GM03348 (cell line): ENCODE results near the gene FAM118A.
"Not testable (repeated sequence)": the region's sequence is repeated elsewhere in the genome, so short reads cannot be mapped to it uniquely, and the experiment has no call there.

ENCODE experiments used
- DNase-seq: peaks from one replicate; pipeline ENCODE4 v3.0.0; 2012; ENCODE audit warnings: low spot score

The FAM118A gene

GRCh38 chr22:45331486-45331885 lies 21.8 kb downstream of the FAM118A start:
- no peak for DNase-seq

- no peak for DNase-seq
Measured at GRCh38 chr22:45332001-45332400, 22.3 kb downstream of the FAM118A start.

GRCh38 chr22:45334068-45334467 lies 24.3 kb downstream of the FAM118A start:
- DNase-seq: peak; percentile 34

GRCh38 chr22:45334528-45334927 lies 24.8 kb downstream of the FAM118A start:
- no peak for DNase-seq

GRCh38 chr22:45335021-45335818 lies 25.5 kb downstream of the FAM118A start:
- DNase-seq: peak; percentile 24

GRCh38 chr22:45335854-45336522 lies 26.3 kb downstream of the FAM118A start:
- no peak for DNase-seq

- DNase-seq: peak; percentile 27
Measured at GRCh38 chr22:45336971-45337431, 27.3 kb downstream of the FAM118A start.

GRCh38 chr22:45337536-45337935 lies 27.8 kb downstream of the FAM118A start:
- no peak for DNase-seq

GRCh38 chr22:45338795-45339194 lies 29.1 kb downstream of the FAM118A start:
- DNase-seq: no peak

GRCh38 chr22:45340323-45340722 lies 30.6 kb downstream of the FAM118A start:
- DNase-seq: no peak

- no peak for DNase-seq
Measured at GRCh38 chr22:45341498-45341897, 31.8 kb downstream of the FAM118A start.

- DNase-seq: no peak
Measured at GRCh38 chr22:45343143-45343542, 33.4 kb downstream of the FAM118A start.

GRCh38 chr22:45344334-45344733 lies 34.6 kb downstream of the FAM118A start:
- no peak for DNase-seq

- DNase-seq: no peak
Measured at GRCh38 chr22:45349916-45350315, 40.2 kb downstream of the FAM118A start.

GRCh38 chr22:45351956-45352355 lies 42.2 kb downstream of the FAM118A start:
- no peak for DNase-seq

- DNase-seq: not testable (repeated sequence)
Measured at GRCh38 chr22:45352757-45353156, 43.0 kb downstream of the FAM118A start.

- DNase-seq: no peak
Measured at GRCh38 chr22:45353786-45354185, 44.1 kb downstream of the FAM118A start.

GRCh38 chr22:45357490-45357889 lies 47.8 kb downstream of the FAM118A start:
- DNase-seq: no peak

GRCh38 chr22:45358127-45358526 lies 48.4 kb downstream of the FAM118A start:
- no peak for DNase-seq

GRCh38 chr22:45359627-45360026 lies 49.9 kb downstream of the FAM118A start:
- no peak for DNase-seq

GRCh38 chr22:45366713-45367112 lies 57.0 kb downstream of the FAM118A start:
- DNase-seq: no peak

GRCh38 chr22:45373592-45373991 lies 63.9 kb downstream of the FAM118A start:
- DNase-seq: not testable (repeated sequence)

GRCh38 chr22:45376009-45376408 lies 66.3 kb downstream of the FAM118A start:
- no peak for DNase-seq
